Liver (tissue), 9 donors: ENCODE results near the gene PHETA1. TPM values are rescaled to one million over a fixed set of nuclear protein-coding genes. Genes with fewer than 3 reads are reported as not detected.

Experiments used
- DNase-seq: peaks from one replicate; pipeline ENCODE4 v3.0.0-alpha.2; 2017; ENCODE audit warnings: low spot score
- H3K27ac ChIP-seq, 2 donors: one replicate each; pipeline ENCODE4 v1.7.0; 2013; ENCODE audit warnings: inconsistent platforms in 2 of 2, low read length in 2 of 2, control low read depth in 1 of 2, low read depth in 1 of 2, mild to moderate bottlenecking in 1 of 2
- H3K27me3 ChIP-seq, 4 donors: one replicate each; pipeline versions ENCODE4 v1.6.1 to v1.7.0; 2013; ENCODE audit warnings: low read length in 3 of 4, inconsistent platforms in 1 of 4, mild to moderate bottlenecking in 1 of 4, moderate library complexity in 1 of 4; ENCODE audit not compliant: control insufficient read depth in 4 of 4, insufficient read depth in 4 of 4
- H3K36me3 ChIP-seq, 4 donors: one replicate each; pipeline versions ENCODE4 v1.6.1 to v1.7.0; 2013; ENCODE audit warnings: low read length in 3 of 4, mild to moderate bottlenecking in 3 of 4, low read depth in 1 of 4, moderate library complexity in 1 of 4; ENCODE audit not compliant: control insufficient read depth in 4 of 4, insufficient read depth in 3 of 4
- H3K4me1 ChIP-seq, 4 donors: one replicate each; pipeline versions ENCODE4 v1.6.1 to v1.7.0; 2013; ENCODE audit warnings: low read length in 3 of 4, mild to moderate bottlenecking in 3 of 4, moderate library complexity in 1 of 4; ENCODE audit not compliant: control insufficient read depth in 4 of 4, insufficient read depth in 4 of 4
- H3K4me3 ChIP-seq, 3 donors: one replicate each; pipeline versions ENCODE4 v1.6.1 to v1.7.0; 2013; ENCODE audit warnings: low read length in 3 of 3, control low read depth in 1 of 3, low read depth in 1 of 3, mild to moderate bottlenecking in 1 of 3
- H3K9ac ChIP-seq, 2 donors: one replicate each; pipeline ENCODE4 v1.7.0; 2013; ENCODE audit warnings: low read length in 2 of 2, mild to moderate bottlenecking in 2 of 2, moderate library complexity in 2 of 2, control low read depth in 1 of 2, low read depth in 1 of 2
- H3K9me3 ChIP-seq, 4 donors: one replicate each; pipeline versions ENCODE4 v1.6.1 to v1.7.0; 2013; ENCODE audit warnings: low read length in 3 of 4; ENCODE audit not compliant: control insufficient read depth in 4 of 4
- EGR1 ChIP-seq, 2 donors: IDR thresholded peaks; 2 replicates each; pipeline ENCODE4 v1.6.1; 2016 to 2018; ENCODE audit warnings: antibody characterized with exemption in 2 of 2, low read depth in 2 of 2
- FOXA1 ChIP-seq: IDR thresholded peaks from 2 replicates; pipeline ENCODE4 v1.6.1; 2016; ENCODE audit warnings: antibody characterized with exemption
- FOXA2 ChIP-seq: IDR thresholded peaks from 2 replicates; pipeline ENCODE4 v1.6.1; 2016; ENCODE audit warnings: antibody characterized with exemption
- GABPA ChIP-seq, 2 donors: IDR thresholded peaks in 1 of 2; conservative IDR thresholded peaks in 1 of 2; 2 replicates each; pipeline ENCODE4 v1.6.1; 2016; ENCODE audit warnings: antibody characterized with exemption in 2 of 2, mild to moderate bottlenecking in 1 of 2, moderate library complexity in 1 of 2
- HNF4A ChIP-seq, 2 donors: conservative IDR thresholded peaks; 2 replicates each; pipeline ENCODE4 v1.6.1; 2016; ENCODE audit warnings: antibody characterized with exemption in 2 of 2, mild to moderate bottlenecking in 2 of 2
- HNF4G ChIP-seq: IDR thresholded peaks from 2 replicates; pipeline ENCODE4 v1.6.1; 2016; ENCODE audit warnings: antibody characterized with exemption
- JUND ChIP-seq, 2 donors: IDR thresholded peaks; 2 replicates each; pipeline ENCODE4 v1.6.1; 2016; ENCODE audit warnings: antibody characterized with exemption in 2 of 2
- NR2F2 ChIP-seq: IDR thresholded peaks from 2 replicates; pipeline ENCODE4 v1.6.1; 2016; ENCODE audit warnings: antibody characterized with exemption
- RAD21 ChIP-seq, 2 donors: IDR thresholded peaks; 2 replicates each; pipeline ENCODE4 v1.6.1; 2016; ENCODE audit warnings: antibody characterized with exemption in 2 of 2, mild to moderate bottlenecking in 2 of 2
- RXRA ChIP-seq, 2 donors: IDR thresholded peaks; 2 replicates each; pipeline ENCODE4 v1.6.1; 2017 to 2018; ENCODE audit warnings: antibody characterized with exemption in 2 of 2, mild to moderate bottlenecking in 1 of 2
- TAF1 ChIP-seq: conservative IDR thresholded peaks from 2 replicates; pipeline ENCODE4 v1.6.1; 2016; ENCODE audit warnings: antibody characterized with exemption, mild to moderate bottlenecking
- WGBS: extraction: QIAGEN DNeasy Blood & Tissue Kit; methylation state at CpG from one replicate; pipeline ENCODE4 v1.1.7; 2013; 5-methylcytosine and 5-hydroxymethylcytosine counted together
- polyA plus RNA-seq, 2 donors: library from polyadenylated mRNA; stranded (reverse) in 1 of 2; unstranded in 1 of 2; fragments of 200-250 nt in 1 of 2; fragments of >200 nt in 1 of 2; fragmentation: Nextera tagmentation in 1 of 2; extraction: Ambion mirVana in 1 of 2; gene quantifications; one replicate each; pipeline versions ENCODE4 v1.2.1 to v1.2.3, GENCODE V29; 2013 to 2015
- total RNA-seq, 2 donors: library from RNA; depleted of rRNA; stranded (reverse); fragments of >200 nt; gene quantifications; one replicate each; pipeline ENCODE4 v1.2.3, GENCODE V29; 2014
- TF ChIP-seq, protein P1 (sequence below): IDR thresholded peaks from 2 replicates; pipeline ENCODE4 v1.6.1; 2016; ENCODE audit warnings: antibody characterized with exemption
- TF ChIP-seq, protein P2 (sequence below): IDR thresholded peaks from 2 replicates; pipeline ENCODE4 v1.6.1; 2016; ENCODE audit warnings: antibody characterized with exemption
- TF ChIP-seq, protein P3 (sequence below): fragments of 150-350 bp; IDR thresholded peaks from 2 replicates; pipeline ENCODE4 v1.5.1; 2017; ENCODE audit warnings: improper control_type of control experiment, low read depth, low read length; ENCODE audit not compliant: missing input control
- TF ChIP-seq, protein P4 (sequence below): IDR thresholded peaks from 2 replicates; pipeline ENCODE4 v1.6.1; 2016; ENCODE audit warnings: antibody characterized with exemption
- TF ChIP-seq, protein P5 (sequence below): IDR thresholded peaks from 2 replicates; pipeline ENCODE4 v1.6.1; 2016; ENCODE audit warnings: antibody characterized with exemption, mild to moderate bottlenecking
- donor health status: healthy.
- donor health status: healthy.
- donor health status: healthy.
- donor health status: healthy.
- donor health status: healthy.

The PHETA1 gene
- total and polyA plus RNA-seq, 4 donors, result 2.4 to 5.7 (median 3.9) TPM

DNA sequence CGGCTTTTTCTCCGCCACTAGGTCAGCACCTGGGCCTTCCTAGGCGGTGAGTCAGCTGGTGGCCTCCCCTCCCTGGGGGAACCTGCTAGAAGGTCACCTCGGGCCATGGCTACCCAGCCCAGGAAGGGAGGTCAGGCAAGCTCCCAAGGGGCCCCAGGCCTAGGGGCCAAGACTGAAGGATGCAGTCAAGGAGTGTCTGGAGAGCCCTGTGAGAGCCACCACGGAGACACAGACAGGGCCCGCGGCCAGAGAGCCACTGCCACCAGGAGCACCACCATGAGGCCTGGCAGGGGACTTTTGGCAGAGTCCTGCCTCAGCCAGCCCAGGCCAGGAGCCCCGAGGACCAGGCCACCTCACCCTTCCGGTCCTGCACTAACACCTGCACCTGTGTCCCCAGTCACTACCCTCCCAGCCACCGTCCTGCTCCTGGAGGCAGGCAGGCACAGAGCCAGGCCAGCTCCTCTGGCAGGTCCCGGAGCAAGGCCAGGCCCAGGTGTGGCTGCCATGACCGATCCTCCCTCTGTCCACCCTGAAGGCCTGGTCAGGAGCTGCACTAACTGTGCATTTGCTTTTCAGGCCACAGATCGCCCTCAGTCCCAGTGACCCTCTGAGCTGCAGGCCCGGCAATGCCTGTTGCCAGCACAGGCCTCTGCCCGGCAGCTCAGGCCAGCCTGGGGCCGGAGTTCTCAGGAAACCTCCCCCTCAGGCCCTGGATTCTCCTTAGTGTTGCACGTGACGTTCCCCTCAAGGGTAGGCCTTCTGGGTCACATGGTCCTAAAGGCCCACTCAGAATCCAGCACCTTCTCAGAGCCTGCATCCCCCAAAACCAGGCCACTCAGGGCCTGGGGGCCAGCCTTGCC is 6.9 kb downstream of the PHETA1 start:
- peak overlapping the region; percentile 0 to 63 for H3K27ac ChIP-seq
- no peak overlapping the region for H3K9ac ChIP-seq
- no peaks in the 10 kb centered on the region for H3K36me3 ChIP-seq
- no peak for DNase-seq
- TF ChIP-seq, protein P1, sequence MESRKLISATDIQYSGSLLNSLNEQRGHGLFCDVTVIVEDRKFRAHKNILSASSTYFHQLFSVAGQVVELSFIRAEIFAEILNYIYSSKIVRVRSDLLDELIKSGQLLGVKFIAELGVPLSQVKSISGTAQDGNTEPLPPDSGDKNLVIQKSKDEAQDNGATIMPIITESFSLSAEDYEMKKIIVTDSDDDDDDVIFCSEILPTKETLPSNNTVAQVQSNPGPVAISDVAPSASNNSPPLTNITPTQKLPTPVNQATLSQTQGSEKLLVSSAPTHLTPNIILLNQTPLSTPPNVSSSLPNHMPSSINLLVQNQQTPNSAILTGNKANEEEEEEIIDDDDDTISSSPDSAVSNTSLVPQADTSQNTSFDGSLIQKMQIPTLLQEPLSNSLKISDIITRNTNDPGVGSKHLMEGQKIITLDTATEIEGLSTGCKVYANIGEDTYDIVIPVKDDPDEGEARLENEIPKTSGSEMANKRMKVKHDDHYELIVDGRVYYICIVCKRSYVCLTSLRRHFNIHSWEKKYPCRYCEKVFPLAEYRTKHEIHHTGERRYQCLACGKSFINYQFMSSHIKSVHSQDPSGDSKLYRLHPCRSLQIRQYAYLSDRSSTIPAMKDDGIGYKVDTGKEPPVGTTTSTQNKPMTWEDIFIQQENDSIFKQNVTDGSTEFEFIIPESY, result no peak
- TF ChIP-seq, protein P2, sequence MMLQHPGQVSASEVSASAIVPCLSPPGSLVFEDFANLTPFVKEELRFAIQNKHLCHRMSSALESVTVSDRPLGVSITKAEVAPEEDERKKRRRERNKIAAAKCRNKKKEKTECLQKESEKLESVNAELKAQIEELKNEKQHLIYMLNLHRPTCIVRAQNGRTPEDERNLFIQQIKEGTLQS, result no peak
- no peak for TF ChIP-seq HNF4G
- TF ChIP-seq, protein P3, sequence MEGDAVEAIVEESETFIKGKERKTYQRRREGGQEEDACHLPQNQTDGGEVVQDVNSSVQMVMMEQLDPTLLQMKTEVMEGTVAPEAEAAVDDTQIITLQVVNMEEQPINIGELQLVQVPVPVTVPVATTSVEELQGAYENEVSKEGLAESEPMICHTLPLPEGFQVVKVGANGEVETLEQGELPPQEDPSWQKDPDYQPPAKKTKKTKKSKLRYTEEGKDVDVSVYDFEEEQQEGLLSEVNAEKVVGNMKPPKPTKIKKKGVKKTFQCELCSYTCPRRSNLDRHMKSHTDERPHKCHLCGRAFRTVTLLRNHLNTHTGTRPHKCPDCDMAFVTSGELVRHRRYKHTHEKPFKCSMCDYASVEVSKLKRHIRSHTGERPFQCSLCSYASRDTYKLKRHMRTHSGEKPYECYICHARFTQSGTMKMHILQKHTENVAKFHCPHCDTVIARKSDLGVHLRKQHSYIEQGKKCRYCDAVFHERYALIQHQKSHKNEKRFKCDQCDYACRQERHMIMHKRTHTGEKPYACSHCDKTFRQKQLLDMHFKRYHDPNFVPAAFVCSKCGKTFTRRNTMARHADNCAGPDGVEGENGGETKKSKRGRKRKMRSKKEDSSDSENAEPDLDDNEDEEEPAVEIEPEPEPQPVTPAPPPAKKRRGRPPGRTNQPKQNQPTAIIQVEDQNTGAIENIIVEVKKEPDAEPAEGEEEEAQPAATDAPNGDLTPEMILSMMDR, result no peak
- no peak for TF ChIP-seq RAD21 (IDR thresholded peaks at IDR 0.05)
- no peak for TF ChIP-seq NR2F2
- TF ChIP-seq, protein P4, sequence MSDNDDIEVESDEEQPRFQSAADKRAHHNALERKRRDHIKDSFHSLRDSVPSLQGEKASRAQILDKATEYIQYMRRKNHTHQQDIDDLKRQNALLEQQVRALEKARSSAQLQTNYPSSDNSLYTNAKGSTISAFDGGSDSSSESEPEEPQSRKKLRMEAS, result no peak
- H3K4me1 ChIP-seq, result peaks cover 16 to 46% (median 29%) of the 10 kb centered on the region in 4 donors
- no peak overlapping the region for H3K4me3 ChIP-seq
- H3K9me3 ChIP-seq, result no peaks in the 10 kb centered on the region
- WGBS, result 58% methylated on average over 18 of the region's 18 CpGs
- no peaks in the 10 kb centered on the region for H3K27me3 ChIP-seq

DNA sequence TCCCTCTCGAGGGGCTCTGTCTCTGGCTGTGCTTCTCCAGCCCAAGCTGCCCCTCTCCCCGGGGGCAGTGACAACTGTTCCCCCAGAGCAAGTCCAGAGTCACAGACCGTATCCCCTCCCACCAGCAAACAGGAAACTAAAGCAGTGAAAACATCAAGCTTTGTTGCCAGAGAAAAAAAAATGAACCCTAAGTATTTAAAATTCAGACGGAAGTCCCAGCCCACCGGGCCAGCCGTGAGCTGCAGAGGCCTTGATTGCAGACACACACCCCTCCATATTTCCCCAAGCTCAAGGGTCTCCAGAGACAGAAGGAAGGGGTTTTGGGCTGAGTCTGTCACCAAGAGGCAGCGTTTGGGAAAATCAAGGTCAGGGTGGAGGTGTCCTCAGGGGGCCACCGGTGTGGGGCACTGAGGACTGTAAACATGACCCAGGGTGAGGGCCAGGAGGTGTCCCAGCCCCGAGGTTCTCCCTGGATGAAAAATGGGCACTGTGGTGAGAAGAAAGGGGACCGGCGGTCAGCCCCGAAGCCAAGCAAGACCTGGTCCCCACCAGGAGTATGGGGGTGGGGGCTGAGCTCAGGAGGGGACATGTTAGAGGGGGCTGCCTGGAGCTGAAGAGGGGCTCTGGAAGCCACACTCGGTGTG is 7.7 kb downstream of the PHETA1 start:
- TF ChIP-seq, protein P5, sequence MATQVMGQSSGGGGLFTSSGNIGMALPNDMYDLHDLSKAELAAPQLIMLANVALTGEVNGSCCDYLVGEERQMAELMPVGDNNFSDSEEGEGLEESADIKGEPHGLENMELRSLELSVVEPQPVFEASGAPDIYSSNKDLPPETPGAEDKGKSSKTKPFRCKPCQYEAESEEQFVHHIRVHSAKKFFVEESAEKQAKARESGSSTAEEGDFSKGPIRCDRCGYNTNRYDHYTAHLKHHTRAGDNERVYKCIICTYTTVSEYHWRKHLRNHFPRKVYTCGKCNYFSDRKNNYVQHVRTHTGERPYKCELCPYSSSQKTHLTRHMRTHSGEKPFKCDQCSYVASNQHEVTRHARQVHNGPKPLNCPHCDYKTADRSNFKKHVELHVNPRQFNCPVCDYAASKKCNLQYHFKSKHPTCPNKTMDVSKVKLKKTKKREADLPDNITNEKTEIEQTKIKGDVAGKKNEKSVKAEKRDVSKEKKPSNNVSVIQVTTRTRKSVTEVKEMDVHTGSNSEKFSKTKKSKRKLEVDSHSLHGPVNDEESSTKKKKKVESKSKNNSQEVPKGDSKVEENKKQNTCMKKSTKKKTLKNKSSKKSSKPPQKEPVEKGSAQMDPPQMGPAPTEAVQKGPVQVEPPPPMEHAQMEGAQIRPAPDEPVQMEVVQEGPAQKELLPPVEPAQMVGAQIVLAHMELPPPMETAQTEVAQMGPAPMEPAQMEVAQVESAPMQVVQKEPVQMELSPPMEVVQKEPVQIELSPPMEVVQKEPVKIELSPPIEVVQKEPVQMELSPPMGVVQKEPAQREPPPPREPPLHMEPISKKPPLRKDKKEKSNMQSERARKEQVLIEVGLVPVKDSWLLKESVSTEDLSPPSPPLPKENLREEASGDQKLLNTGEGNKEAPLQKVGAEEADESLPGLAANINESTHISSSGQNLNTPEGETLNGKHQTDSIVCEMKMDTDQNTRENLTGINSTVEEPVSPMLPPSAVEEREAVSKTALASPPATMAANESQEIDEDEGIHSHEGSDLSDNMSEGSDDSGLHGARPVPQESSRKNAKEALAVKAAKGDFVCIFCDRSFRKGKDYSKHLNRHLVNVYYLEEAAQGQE, result no peak
- TF ChIP-seq, protein P2, result no peak
- no peak for TF ChIP-seq HNF4A (conservative IDR thresholded peaks at IDR 0.05)
- TF ChIP-seq EGR1 (IDR thresholded peaks at IDR 0.05; ENCODE audit: low read depth in 2 of 2), result no peak
- no peak for TF ChIP-seq HNF4G
- TF ChIP-seq, protein P1, result no peak
- TF ChIP-seq, protein P4, result no peak
- no peak for TF ChIP-seq NR2F2
- TF ChIP-seq RAD21 (IDR thresholded peaks at IDR 0.05), result no peak
- TF ChIP-seq GABPA (IDR thresholded peaks at IDR 0.05 in 1 of 2, conservative IDR thresholded peaks at IDR 0.05 in 1 of 2), result no peak
- no peak for TF ChIP-seq JUND (IDR thresholded peaks at IDR 0.05)
- TF ChIP-seq RXRA (IDR thresholded peaks at IDR 0.05), result no peak
- no peak for TF ChIP-seq TAF1
- no peak for TF ChIP-seq FOXA2
- no peak for TF ChIP-seq FOXA1
- Histone ChIP-seq H3K27ac (peak overlapping the region; percentile 0 to 63), H3K4me1 (peaks cover 16 to 42% (median 28%) of the 10 kb centered on the region in 4 donors), H3K36me3 (no peaks in the 10 kb centered on the region), H3K9me3 (no peaks in the 10 kb centered on the region), H3K9ac (no peak overlapping the region), H3K4me3 (no peak overlapping the region), H3K27me3 (no peaks in the 10 kb centered on the region)
- DNase-seq, result no peak
- 61% methylated on average over 13 of the region's 13 CpGs for WGBS
